ENCODE results near the gene PDE4D. TPM values are rescaled to one million over a fixed set of nuclear protein-coding genes. Genes with fewer than 3 reads are reported as not detected.

The PDE4D gene
- total RNA-seq, 2 experiments from 2014 or later = 164 to 175 TPM

DNA sequence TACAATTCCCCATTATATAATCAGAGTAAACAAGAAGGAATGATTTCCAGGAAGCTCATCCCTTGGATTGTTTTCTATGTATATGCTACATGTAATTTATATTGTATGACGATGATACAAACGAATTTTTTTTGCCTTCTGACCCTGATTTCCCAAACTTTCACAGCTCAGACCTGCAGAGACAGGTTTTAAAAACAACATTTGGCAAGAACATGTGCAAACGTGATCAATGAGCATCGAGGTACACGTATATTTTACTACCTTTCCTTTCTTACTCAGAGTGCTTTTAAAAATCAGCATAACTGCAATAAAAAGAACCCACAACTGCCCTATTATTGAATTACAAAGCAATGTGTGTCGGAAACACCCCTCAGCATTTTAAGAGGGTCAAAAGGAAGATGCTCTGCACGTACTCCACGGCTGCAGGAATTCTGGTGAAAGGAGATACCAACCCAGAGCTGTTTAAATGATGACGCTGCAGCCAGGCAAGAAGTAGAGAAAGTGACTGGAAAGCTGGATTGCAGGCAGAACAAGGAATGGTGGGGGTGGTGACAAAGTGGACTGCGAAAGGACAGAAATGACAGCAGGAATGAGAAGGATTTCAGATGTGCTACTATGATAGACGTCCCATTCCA is 777.2 kb downstream of the PDE4D start:
- POLR2A ChIA-PET = interaction anchor here (1.5 kb wide), 1 partner anchor 8 kb away, joined by 3 read pairs; no protein-coding TSS in a partner anchor

DNA sequence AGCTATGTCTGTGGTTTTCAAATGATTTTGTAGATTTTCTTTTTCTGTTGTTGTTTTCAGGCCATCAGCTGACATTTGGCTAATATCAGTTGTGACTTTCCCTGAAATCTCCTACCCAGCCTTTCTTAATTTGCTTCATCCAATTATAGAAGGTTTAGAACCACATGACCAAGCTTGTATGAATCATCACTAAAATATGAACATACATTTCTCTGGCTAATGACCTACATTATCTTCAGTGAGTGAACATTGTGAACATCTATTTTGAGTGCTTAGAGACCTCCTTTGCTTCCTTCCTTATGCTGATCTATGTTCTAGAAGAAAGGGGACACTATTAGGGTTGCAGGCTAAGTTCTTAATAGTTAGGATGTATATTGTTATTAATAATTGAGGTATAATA is 778.2 kb downstream of the PDE4D start:
- no peaks in the 10 kb centered on the region for H3K36me3 ChIP-seq (ENCODE audit: insufficient read depth, low read length)
- intact Hi-C loops (cut with DNase I, micrococcal nuclease) = no loop called here
- H3K4me3 ChIP-seq (ENCODE audit: low read length) = no peak overlapping the region
- H3K4me1 Mint-ChIP-seq (ENCODE audit: low read depth) = no peaks in the 10 kb centered on the region
- H3K4me1 ChIP-seq (ENCODE audit: insufficient read depth, low read length) = no peaks in the 10 kb centered on the region
- no peak overlapping the region for H3K4me3 Mint-ChIP-seq
- no peaks in the 10 kb centered on the region for H3K9me3 Mint-ChIP-seq
- H3K36me3 Mint-ChIP-seq (ENCODE audit: low read depth) = no peaks in the 10 kb centered on the region
- H3K9me3 ChIP-seq (ENCODE audit: control insufficient read depth in 1 of 2, insufficient read depth in 1 of 2, low read length in 2 of 2) = no peaks in the 10 kb centered on the region
- ATAC-seq (ENCODE audit: poor library complexity) = no peak
- H3K27me3 Mint-ChIP-seq = no peaks in the 10 kb centered on the region
- H3K27me3 ChIP-seq (ENCODE audit: control insufficient read depth in 1 of 2, insufficient read depth in 2 of 2, low read length in 2 of 2) = no peaks in the 10 kb centered on the region
- H3K27ac Mint-ChIP-seq = no peak overlapping the region
- ChIA-PET POLR2A (interaction anchor here (1.4 to 1.5 kb wide), 2 partner anchors 9 to 10 kb away, joined by 3 read pairs; no protein-coding TSS in a partner anchor), CTCF (no interaction called here)
- TF ChIP-seq, protein P1, sequence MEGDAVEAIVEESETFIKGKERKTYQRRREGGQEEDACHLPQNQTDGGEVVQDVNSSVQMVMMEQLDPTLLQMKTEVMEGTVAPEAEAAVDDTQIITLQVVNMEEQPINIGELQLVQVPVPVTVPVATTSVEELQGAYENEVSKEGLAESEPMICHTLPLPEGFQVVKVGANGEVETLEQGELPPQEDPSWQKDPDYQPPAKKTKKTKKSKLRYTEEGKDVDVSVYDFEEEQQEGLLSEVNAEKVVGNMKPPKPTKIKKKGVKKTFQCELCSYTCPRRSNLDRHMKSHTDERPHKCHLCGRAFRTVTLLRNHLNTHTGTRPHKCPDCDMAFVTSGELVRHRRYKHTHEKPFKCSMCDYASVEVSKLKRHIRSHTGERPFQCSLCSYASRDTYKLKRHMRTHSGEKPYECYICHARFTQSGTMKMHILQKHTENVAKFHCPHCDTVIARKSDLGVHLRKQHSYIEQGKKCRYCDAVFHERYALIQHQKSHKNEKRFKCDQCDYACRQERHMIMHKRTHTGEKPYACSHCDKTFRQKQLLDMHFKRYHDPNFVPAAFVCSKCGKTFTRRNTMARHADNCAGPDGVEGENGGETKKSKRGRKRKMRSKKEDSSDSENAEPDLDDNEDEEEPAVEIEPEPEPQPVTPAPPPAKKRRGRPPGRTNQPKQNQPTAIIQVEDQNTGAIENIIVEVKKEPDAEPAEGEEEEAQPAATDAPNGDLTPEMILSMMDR (IDR thresholded peaks at IDR 0.05) = no peak
- H3K27ac ChIP-seq (ENCODE audit: low read depth in 1 of 2, low read length in 2 of 2) = no peak overlapping the region
- DNase-seq = no peak

More for the DNA sequence above, 777.2 kb downstream of the PDE4D start:
- H3K36me3 ChIP-seq (ENCODE audit: insufficient read depth, low read length) = no peaks in the 10 kb centered on the region
- H3K4me3 ChIP-seq (ENCODE audit: low read length) = no peak overlapping the region
- CTCF ChIA-PET = interaction anchor here (0.6 kb wide), 1 partner anchor 59 kb away, joined by 4 read pairs; no protein-coding TSS in a partner anchor
- Mint-ChIP-seq H3K27me3 (no peaks in the 10 kb centered on the region), H3K36me3 (ENCODE audit: low read depth) (no peaks in the 10 kb centered on the region), H3K4me1 (ENCODE audit: low read depth) (no peaks in the 10 kb centered on the region), H3K27ac (no peak overlapping the region), H3K9me3 (no peaks in the 10 kb centered on the region), H3K4me3 (no peak overlapping the region)
- H3K27me3 ChIP-seq (ENCODE audit: control insufficient read depth in 1 of 2, insufficient read depth in 2 of 2, low read length in 2 of 2) = no peaks in the 10 kb centered on the region
- ATAC-seq (ENCODE audit: poor library complexity) (no peak), DNase-seq (no peak)
- no peaks in the 10 kb centered on the region for H3K4me1 ChIP-seq (ENCODE audit: insufficient read depth, low read length)
- H3K27ac ChIP-seq (ENCODE audit: low read depth in 1 of 2, low read length in 2 of 2) = no peak overlapping the region
- no peaks in the 10 kb centered on the region for H3K9me3 ChIP-seq (ENCODE audit: control insufficient read depth in 1 of 2, insufficient read depth in 1 of 2, low read length in 2 of 2)
- TF ChIP-seq, protein P1 (IDR thresholded peaks at IDR 0.05) = no peak
- intact Hi-C loops (cut with DNase I, micrococcal nuclease) = no loop called here

DNA sequence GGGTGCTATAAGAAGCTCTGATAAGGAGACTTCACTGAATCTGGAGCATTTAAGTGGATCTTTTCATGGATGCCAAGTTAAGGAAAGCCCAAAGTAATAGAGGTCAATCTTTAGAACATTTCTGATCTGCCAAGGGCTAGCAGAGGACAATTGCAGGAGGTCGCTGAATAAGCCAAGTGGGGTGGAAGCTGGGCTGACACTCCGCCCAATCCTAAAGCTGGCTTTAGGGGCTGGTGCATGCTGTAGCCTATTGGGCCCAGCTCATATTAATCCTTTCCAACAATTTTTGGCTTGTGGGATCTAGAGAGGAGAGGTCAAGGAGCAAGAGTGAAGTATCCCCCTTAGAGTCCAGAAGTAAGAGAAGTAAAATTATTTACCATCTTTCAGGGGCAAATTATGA is 784.1 kb downstream of the PDE4D start:
- Mint-ChIP-seq H3K4me1 (ENCODE audit: low read depth) (peaks cover 9% of the 10 kb centered on the region), H3K9me3 (no peaks in the 10 kb centered on the region)
- TF ChIP-seq, protein P1 (IDR thresholded peaks at IDR 0.05) = no peak

More for the DNA sequence above, 784.1 kb downstream of the PDE4D start:
- Histone ChIP-seq H3K9me3 (ENCODE audit: control insufficient read depth in 1 of 2, insufficient read depth in 1 of 2, low read length in 2 of 2) (no peaks in the 10 kb centered on the region), H3K4me1 (ENCODE audit: insufficient read depth, low read length) (peaks cover 5% of the 10 kb centered on the region), H3K27ac (ENCODE audit: low read depth in 1 of 2, low read length in 2 of 2) (no peak overlapping the region), H3K27me3 (ENCODE audit: control insufficient read depth in 1 of 2, insufficient read depth in 2 of 2, low read length in 2 of 2) (no peaks in the 10 kb centered on the region), H3K4me3 (ENCODE audit: low read length) (no peak overlapping the region), H3K36me3 (ENCODE audit: insufficient read depth, low read length) (no peaks in the 10 kb centered on the region)
- ATAC-seq (ENCODE audit: poor library complexity) (no peak), DNase-seq (no peak)
- Mint-ChIP-seq H3K4me3 (no peak overlapping the region), H3K27ac (no peak overlapping the region), H3K36me3 (ENCODE audit: low read depth) (no peaks in the 10 kb centered on the region), H3K27me3 (no peaks in the 10 kb centered on the region)
- ChIA-PET CTCF (no interaction called here), POLR2A (interaction anchor here (1.3 kb wide), 1 partner anchor 14 kb away, joined by 4 read pairs; no protein-coding TSS in a partner anchor)
- intact Hi-C loops (cut with DNase I, micrococcal nuclease) = no loop called here
